HPDE6-E6E7 (cell line): ENCODE measurements around the gene SUSD6.
"Not testable (repeated sequence)": the region's sequence is repeated elsewhere in the genome, so short reads cannot be mapped to it uniquely, and the experiment has no call there.

ENCODE experiments used
- DNase-seq: peaks from one replicate; pipeline ENCODE4 v3.0.0; 2011; ENCODE audit warnings: missing footprints; ENCODE audit errors: extremely low spot score

Gene SUSD6

DNA sequence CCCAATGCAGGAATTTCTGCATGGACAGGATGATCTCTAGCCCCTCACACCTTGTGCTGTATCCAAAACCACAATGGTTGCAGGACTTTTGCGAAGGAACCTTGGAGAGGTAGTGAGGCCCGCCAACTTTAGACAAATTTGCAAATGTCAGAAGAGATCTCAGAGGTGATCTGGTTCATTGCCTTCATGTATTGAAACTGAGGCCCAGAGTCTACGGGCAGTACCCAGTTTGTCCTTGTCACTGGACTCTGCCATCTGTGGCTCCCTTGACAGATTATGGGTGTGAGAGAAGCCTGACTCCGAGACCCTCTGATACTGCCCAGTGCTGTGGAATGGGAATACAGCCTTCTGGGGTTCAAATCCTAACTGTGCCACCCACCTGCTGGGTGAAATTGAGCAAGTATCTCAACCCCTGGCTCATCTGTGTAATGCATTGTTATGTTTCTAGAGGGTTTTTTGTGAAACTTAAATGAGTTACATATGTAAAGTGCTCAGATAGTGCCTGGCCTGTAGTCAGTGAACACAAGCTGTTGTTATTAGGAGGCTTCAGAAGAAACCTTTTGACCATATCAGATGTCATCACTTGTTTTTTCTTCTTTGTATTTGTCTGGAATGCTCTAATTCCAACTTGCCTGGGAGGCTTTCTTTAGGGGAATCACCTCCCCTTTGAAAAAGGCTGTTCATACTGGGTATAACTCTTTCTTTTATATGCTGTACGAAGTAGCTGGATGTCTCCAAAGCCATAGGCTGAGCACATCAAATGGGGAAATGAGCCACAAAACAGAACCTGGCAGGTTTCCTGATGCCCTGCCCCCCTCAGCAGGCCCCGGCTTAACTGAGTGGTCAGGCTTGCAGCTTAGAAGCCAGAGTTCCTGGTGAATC lies 84.2 kb downstream of the SUSD6 start:
- DNase-seq = no peak

DNA sequence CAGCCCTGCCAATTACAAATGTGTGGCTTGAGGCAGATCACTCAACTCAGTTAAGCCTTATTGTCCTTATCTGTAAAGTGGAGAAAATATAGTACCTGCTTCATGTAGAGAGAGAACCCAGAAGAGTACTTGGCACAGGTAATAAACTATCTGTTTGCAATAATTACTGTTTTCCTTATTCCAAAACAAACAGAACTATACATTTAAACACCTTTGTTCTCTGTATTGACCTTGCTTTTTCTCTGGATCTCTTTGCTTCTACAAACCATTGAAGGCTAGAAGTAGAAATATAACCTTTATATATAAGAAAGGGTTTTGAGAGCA lies 84.8 kb downstream of the SUSD6 start:
- DNase-seq = no peak

- no peak for DNase-seq
Measured at GRCh38 chr14:69696633-69697557, 85.5 kb downstream of the SUSD6 start.

DNA sequence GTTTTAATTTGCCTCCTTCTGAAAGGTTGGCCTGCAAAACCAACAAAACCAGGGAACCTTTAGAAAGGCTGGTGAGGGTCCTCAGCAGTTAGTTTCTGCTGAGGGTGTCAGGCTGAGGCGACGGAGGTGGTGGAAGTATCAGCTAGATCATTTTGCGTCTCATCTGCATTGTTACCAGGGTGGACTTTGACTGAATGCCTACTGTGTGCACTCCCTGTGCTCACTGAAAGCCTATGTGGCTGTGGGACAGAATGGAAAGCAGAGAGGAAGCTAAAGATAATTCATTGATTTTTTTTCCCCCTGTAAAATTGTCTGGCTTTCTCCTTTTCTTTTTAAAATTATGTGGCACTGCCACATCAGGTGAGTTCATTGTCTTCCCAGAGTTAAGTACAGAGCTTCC lies 87.2 kb downstream of the SUSD6 start:
- DNase-seq = no peak

DNA sequence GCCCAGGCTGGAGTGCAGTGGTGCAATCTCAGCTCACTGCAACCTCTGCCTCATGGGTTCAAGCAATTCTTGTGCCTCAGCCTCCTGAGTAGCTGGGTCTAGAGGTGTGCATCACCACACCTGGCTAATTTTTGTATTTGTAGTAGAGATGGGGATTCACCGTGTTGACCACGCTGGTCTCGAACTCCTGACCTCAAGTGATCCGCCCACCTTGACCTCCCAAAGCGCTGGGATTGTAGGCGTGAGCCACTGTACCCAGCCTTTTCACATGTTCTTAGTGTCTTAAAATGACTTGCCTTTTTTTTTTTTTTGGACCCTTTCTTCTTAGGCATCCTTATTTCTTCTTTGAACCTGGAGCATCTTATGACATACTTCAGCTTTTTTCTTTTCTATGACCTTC lies 87.8 kb downstream of the SUSD6 start:
- DNase-seq = not testable (repeated sequence)

DNA sequence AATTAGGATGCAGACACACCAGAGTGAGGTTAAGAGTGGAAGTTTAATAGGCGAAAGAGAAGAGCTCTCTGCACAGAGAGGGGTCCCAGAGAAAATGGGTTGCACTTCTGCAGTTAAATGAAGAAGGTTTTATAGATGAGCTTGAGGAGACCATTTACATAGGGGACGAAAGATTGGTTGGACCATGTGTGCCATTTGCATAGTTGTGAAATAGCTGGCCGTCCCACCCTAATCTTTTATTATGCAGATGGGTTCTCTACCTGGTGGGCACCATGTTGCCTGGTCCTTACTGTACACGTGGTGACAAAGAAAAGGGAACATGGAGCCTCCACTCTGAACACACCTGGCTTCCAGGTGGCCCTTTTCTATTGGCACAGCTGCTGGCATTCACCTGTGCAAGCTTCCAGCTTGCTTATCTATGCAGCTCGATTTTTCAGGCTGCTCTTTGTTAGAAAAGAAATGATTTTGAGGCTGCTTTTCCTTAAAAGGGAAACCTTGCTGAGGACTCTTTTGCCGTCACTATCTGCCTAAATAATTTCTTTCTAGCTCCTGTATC lies 88.4 kb downstream of the SUSD6 start:
- DNase-seq = no peak

DNA sequence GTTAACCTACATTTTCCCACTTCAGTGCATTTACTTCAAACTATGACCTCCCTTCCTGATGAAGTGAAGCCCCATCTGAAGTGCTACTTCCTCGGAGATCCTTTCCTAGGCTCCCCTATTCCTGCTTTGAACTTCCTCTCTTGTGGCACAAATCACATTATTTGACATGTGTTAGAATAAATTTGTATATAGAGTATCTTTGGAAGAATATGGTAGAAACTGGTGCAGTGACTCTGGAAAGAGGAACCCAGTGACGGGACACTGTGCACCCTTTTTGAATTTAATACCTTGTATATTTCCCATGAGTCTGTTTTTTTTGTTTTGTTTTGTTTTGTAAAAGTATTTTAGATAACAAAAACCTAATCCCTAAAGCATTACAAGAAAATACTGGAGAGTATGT lies 89.2 kb downstream of the SUSD6 start:
- no peak for DNase-seq

GRCh38 chr14:69701291-69701690 lies 89.9 kb downstream of the SUSD6 start:
- DNase-seq = no peak

DNA sequence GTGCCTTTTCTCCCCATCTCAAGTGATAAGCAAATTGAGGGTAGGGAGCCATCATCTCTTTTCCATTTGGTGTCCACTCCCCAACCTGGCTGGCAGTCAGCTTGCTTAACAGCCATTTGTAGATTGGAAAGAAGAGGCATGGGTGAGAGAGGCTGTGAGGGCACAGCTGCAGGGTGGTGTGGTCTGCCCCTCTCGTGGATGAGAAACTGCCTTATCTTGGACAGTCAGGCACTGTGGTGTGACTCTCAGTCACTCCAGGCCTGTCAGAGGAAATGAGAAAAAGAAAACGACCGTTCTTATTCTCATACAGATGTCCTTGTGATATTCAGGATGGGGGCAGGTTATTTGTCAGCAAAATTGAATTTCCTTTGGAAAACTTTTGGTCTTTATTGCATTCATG lies 90.5 kb downstream of the SUSD6 start:
- no peak for DNase-seq

- no peak for DNase-seq
Measured at GRCh38 chr14:69703047-69704039, 91.9 kb downstream of the SUSD6 start.

DNA sequence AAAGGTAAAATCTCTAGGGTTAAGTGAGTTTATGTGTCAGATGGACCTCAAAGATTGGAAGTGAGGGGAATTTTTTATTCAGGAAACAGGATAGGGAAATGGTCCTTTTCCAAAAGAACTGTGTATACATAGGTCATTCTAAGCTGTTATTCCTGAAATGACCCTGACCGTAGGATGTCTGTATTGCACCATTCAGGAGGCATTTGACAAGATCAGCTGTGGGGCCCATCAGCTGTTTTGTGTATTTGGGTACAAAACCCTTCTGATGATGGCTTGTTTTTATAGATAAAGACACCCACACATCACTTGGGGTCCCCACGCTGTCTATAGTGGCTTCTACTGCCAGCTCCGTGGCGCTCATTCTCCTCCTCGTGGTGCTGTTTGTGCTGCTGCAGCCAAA lies 92.9 kb downstream of the SUSD6 start:
- DNase-seq = no peak

DNA sequence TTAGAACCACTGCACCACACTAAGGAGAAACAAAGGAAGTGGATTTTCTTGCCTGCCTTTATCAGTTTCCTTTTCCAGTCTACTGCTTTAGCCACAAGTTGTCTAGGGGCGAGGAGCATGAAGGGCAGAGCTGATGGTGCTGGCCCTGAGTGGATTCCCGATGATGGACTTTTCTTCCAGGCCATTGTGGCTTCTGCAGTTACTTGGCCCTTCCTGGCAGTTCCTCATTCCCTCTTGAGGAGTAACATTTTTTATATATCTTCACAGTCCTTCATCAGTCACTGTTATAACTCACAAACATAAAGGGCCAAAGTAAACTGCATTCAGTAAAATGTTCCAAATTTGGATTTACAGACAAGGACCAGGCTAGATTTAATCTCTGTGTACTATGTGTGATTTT lies 94.3 kb downstream of the SUSD6 start:
- DNase-seq = no peak

DNA sequence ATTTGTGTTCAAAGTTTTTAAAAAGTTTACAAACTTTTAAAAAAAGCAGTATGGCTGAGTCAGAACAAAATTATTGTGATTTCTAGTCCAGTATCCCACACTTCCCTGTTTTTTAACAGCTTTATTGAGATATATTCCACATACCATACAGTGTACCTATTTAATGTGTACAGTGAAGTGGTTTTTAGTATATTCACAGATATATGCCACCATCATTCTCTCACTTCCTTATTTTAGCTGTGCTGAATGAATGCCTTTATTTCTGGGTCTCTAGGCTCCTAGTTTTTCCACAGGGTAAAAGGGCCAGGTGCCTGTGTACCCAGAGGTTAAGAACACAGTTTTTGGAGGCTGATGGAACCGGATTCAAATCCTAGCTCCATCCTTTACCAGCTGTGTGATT lies 96.7 kb downstream of the SUSD6 start:
- no peak for DNase-seq

- DNase-seq = no peak
Measured at GRCh38 chr14:69708586-69709560, 97.5 kb downstream of the SUSD6 start.

- DNase-seq = no peak
Measured at GRCh38 chr14:69710378-69710777, 99.0 kb downstream of the SUSD6 start.

GRCh38 chr14:69711065-69711464 lies 99.7 kb downstream of the SUSD6 start:
- no peak for DNase-seq

- no peak for DNase-seq
Measured at GRCh38 chr14:69711477-69711876, 100.1 kb downstream of the SUSD6 start.

GRCh38 chr14:69711881-69712560 lies 100.6 kb downstream of the SUSD6 start:
- DNase-seq = no peak

DNA sequence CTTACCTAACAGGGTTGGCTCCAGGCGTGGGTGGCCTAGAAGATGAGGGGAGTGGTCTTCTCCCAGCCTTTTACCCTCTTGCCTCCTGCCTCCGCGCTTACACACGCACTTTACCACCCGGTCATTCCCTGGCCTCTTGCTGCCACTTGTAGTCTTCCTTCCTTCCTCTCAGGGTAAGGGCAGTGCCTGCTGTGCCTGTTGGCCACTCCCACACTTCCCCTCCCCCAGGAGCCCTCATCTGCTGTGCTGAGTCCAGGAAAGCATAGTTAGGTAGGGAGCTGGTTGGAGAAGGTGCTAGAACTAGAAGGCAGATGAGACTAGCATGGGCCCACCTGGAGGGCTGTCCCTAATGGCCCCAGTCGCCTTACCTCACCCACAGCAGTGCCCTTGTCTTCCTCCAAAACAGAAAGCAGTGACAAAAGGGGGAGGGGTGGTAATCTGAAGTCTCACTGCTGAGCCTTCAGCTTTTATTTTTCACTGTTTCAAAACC lies 101.2 kb downstream of the SUSD6 start:
- DNase-seq = no peak
